Stimulated activated CD8-positive, alpha-beta memory T cell treated with anti-CD3 and anti-CD28 coated beads, Interleukin-4, amount 100 ng/mL, for 4 hours (primary cell): ENCODE results near the gene TCEA2.

Experiments used
- DNase-seq, 2 donors: peaks; one replicate each; pipeline ENCODE4 v3.0.0-alpha.2; 2020; ENCODE audit warnings: low read depth in 2 of 2, low spot score in 1 of 2

The TCEA2 gene

DNA sequence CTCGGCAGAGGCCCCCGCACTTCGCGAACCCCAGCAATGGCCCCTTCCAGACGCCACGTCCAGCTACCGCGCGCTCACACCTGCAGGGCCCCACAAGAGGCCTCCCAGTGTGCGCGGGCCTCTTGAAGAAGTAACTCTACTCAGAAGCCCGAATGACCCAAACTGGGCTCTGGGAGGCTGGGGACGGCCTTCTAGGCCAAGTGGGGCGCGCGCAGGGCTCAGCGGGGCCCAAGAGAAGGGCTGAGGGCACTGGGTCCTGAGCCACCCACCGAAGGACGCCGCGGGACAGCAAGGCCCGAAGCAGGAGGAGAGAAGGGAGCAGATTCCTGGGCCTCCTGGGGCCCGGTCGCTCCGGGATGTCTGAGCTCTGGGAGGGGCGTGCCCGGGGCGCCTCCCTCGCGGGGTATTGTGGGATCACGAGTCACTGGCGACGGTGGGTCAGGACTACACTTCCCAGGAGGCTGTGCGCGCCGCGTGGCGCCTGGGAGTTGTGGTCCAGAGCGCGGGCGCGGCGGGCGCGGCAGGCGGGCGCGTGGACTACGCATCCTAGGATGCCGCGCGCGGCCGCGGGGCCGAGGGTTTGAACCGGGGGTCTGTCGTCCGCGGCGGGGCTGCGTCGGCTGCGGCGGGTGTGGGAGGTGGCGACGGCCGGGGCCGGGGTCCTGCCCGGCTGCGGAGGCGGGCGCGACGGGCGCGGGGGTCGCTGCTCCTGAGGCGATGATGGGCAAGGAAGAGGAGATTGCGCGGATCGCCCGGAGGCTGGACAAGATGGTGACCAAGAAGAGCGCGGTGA lies at the start of gene TCEA2:
Gene TCEA2, plus strand, starts transcription at position 603 of the 793 bp plus-strand sequence. Its CDS starts 115 bp downstream, at position 718.
- peak; percentile 82 to 92 for DNase-seq

DNA sequence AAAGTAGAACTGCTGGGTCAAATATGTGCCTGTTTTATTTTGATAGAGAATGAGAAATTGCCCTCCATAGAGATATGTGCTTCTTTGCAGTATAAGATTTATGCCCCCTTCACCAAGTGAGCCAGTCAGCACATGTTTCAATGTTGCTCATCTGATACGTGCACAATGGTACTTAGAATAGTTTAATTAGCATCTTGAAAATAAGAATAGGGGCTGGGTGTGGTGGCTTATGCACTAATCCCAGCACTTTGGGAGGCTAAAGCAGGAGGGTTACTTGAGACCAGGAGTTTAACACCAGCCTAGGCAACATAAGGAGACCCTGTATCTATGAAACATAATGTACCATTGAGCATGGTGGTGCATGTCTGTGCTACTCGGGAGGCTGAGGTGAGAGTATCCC lies 47.4 kb upstream of the TCEA2 start:
- no peak for DNase-seq

GRCh38 chr20:64021124-64021975 lies 41.6 kb upstream of the TCEA2 start:
- no peak for DNase-seq

DNA sequence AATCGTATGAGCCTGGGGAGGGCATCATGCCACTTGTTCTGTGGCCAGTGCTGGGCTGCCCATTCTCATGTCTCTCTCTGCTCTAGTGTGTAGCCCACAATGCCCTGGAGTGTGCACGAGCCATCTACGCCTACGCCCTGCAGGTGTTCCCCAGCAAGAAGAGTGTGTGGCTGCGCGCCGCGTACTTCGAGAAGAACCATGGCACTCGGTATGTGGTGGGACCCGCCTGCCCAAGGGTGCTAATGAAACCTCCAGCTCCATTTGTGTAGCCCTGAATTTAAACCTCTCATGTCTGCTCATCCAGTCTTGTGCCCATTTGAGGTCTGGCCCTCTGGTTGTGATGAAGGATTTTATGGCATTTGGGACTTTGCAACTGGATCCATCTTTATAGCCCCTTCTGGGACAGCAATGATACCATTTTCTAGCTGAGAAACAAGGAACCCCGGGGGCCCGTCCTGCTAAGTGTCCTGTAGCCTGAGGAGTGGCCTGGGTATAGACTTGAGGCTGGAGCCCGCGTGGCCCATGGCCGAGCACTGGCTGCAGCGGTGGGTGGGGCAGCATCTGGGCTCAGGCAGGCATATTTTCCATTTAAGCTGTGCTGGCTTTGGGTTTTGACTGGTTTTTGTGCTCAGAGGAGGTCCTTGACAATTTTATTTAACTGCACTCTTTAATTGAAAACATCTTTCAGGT lies 40.2 kb upstream of the TCEA2 start:
- no peak for DNase-seq

GRCh38 chr20:64023361-64024140 lies 39.4 kb upstream of the TCEA2 start:
- DNase-seq, result no peak

DNA sequence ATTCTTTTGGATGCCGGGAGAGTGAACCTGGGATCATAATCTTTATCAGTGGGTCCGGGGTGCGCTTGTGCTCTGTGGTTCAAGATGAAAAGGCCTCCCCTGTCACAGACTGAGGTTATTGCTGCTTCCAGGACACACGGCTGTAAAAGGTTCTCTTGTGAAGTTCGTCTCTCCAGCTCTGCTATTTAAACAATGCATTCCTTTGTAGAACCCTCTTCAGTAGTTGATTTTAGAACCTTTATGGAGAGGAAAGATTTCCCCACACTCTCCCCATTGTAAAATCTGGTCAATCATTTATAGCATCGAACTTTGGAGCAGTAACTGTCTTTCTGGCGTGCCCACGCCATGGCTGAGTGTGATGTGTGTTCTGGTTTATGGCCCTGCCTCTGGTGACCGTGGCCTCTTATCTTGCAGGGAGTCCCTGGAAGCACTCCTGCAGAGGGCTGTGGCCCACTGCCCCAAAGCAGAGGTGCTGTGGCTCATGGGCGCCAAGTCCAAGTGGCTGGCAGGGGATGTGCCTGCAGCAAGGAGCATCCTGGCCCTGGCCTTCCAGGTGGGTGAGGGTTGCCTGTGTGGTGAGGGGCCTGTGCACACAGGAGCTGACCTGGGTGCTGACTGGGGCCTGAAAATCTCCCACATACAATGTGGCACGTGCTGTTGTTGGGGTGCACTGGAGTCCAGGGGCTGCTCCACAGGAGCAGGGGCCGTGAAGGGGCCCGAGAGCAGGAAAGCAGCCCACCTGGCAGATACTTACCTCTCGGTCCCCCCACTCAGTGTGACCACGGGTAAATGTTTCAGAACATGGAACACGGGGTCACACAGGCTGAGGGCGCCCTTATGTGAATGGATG lies 38.6 kb upstream of the TCEA2 start:
- no peak for DNase-seq

- no peak for DNase-seq
Observed at GRCh38 chr20:64025101-64025825, 37.7 kb upstream of the TCEA2 start.

GRCh38 chr20:64025826-64026412 lies 37.1 kb upstream of the TCEA2 start:
- DNase-seq, result no peak

DNA sequence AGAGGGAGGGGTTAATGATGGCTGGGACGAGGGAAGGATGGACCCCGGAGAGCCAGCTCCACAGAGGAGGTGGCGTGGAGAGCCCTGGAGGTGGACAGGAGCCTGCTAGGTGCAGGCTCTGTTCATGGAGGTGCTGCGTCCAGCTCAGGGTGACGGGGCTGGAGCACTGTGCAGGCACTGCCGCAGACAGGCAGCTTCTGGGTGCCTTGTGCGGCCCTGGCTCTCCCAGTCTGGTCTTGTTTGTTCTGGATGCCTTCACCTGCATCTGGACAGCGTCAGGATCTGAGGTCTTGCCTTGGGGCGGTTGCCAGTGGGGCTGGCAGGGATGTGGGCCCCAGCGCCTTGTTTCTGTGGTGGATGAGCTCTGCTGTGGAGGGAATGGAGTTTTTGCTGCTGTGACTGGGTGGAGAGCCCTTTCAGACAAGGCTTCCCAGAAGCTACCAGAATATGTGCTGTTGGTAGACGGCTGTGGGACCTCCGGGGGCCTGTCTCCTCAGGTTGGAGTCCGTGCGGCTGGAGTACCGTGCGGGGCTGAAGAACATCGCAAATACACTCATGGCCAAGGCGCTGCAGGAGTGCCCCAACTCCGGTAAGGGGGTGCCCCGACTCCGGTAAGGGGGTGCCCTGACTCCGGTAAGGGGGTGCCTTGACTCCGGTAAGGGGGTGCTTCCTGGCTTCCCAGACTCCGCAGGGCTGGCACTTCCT lies 34.9 kb upstream of the TCEA2 start:
- DNase-seq, result no peak

GRCh38 chr20:64029293-64030117 lies 33.5 kb upstream of the TCEA2 start:
- DNase-seq, result no peak

DNA sequence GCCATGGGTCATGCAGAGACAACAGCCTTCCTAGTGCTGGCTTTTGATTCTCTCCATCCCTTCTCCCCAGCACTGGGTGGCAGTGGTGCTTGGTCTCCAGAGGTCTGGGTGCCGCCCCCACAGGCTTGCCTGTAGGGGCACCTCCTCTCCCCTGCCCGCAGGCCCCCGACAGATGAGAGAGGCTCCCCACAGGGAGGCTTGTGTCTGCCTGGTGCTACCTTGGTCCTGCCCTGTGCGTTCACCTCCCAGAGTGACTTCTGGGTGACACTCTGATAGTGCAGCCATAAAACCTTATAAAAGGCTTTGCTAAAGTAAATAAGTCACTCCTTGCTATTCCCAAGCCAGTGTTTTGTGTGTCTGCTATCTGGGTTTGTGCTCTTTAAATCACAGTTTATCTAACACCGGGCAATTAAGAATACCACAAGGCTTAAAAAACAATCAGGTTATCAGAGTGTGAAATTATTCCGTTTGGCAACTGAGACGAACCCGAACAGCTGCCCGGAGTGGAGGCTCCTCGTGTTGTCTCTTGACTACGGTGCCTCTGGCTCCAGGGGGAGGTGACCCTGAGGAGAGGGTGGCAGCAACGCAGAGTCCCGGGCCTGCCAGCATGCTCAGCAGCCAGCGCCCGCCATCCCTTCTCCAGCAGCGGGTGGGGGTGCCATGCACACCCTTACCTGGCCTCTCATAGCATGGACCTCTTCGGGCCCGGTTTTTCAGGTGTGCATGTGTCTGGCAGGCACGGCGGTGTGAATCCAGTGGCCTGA lies 32.4 kb upstream of the TCEA2 start:
- DNase-seq, result no peak

- DNase-seq, result no peak
Observed at GRCh38 chr20:64031822-64032314, 31.1 kb upstream of the TCEA2 start.

- no peak for DNase-seq
Observed at GRCh38 chr20:64032706-64033624, 30.0 kb upstream of the TCEA2 start.

DNA sequence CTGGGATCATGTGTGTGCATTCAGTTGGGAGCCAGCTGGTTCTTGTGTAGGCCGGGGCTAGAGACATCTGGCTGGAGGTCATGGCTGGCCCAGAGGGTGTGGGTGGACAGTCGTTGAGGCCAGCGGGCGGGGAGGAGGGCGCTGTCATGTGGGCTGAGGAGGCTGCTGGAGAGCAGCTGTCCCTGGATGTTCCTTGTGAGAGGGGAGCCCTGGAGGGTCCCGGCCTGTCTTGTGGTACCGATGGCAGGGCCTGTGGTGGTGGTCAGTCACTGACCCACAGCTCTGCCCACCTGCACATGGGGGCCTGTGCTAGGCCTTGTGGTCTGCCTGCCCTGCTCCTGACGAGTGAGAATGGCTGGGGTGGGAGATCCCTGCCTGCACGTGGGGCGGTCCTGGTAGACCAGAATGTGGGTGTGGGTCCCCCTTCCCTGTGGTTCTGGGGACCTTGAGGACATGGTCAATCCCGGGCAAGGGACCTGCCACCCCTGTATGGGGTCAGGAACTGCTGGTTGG lies 29.0 kb upstream of the TCEA2 start:
- DNase-seq, result no peak
